Stimulated activated effector memory CD8-positive, alpha-beta T cell treated with anti-CD3 and anti-CD28 coated beads, Interleukin-12 subunit alpha, Interleukin-12 subunit beta, amount 100 ng/mL, for 72 hours (primary cell): ENCODE data around the gene EVA1C.
"Not testable (repeated sequence)": the region's sequence is repeated elsewhere in the genome, so short reads cannot be mapped to it uniquely, and the experiment has no call there.

Source experiments
- ATAC-seq: fragments of 150-1000 bp; cut with Tn5 transposase; 2 replicates; pipeline ENCODE4 v1.10.0; 2021
- DNase-seq, 2 donors: peaks; one replicate each; pipeline ENCODE4 v3.0.0; 2021 to 2022; ENCODE audit warnings: low spot score in 2 of 2
- H3K27ac Mint-ChIP-seq: one replicate; pipeline ENCODE4 v1.8.0; 2022; ENCODE audit warnings: mild to moderate bottlenecking, mixed read lengths
- H3K36me3 Mint-ChIP-seq: one replicate; pipeline ENCODE4 v1.8.0; 2022; ENCODE audit warnings: mild to moderate bottlenecking, mixed read lengths
- H3K4me1 Mint-ChIP-seq: one replicate; pipeline ENCODE4 v1.8.0; 2022; ENCODE audit warnings: mixed read lengths
- H3K4me3 Mint-ChIP-seq: one replicate; pipeline ENCODE4 v1.8.0; 2022; ENCODE audit warnings: mild to moderate bottlenecking, mixed read lengths
- H3K9me3 Mint-ChIP-seq: one replicate; pipeline ENCODE4 v1.8.0; 2022; ENCODE audit warnings: mixed read lengths

EVA1C gene

DNA sequence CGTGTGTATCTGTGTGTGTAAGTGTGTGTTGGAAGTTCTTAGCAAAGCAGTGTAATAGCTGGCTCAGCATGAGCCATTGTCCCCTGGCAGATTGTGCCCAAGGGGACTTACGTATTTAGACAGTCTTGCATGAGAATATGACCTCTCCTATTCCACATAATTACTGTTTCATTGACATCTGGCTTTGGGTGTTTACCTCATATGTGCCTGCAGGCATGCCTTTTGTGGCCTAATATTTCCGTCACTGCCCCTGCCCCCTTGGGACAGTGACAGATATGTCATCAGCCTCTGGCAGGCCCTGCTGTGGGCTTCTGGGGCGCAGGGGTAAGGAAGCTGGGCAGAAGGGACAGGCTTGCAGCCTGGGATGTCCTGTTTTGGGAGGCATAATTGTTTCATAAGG is 95.5 kb downstream of the EVA1C start:
- peaks cover 18% of the 10 kb centered on the region for H3K36me3 Mint-ChIP-seq
- H3K4me1 Mint-ChIP-seq, ATAC-seq, DNase-seq, H3K9me3 Mint-ChIP-seq, H3K4me3 Mint-ChIP-seq: not testable (repeated sequence)
- H3K27ac Mint-ChIP-seq = peak overlapping the region; percentile 8

DNA sequence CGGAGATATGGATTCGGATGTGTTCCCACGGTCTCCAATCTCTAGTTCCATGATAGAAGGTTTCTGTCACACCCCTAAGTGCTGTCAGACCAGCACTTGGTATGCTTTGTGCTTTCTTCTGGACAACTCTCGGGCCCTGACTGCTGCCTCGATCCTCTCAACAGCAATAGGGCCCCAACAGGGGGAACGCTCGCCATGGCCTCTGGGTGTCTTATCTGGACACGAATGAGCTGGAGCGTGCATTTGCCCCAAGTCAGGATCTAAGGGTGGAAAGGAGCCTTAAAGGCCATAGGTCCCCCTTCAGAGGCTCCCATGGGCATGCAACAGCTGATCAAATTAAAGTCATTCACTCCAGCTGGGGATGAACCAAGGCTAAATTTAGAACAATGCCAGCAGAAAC is 96.1 kb downstream of the EVA1C start:
- Mint-ChIP-seq H3K4me1 (peaks cover 9% of the 10 kb centered on the region), H3K27ac (peak overlapping the region; percentile 8), H3K9me3 (no peaks in the 10 kb centered on the region), H3K4me3 (no peak overlapping the region), H3K36me3 (peaks cover 18% of the 10 kb centered on the region)
- ATAC-seq (no peak), DNase-seq (no peak)

- H3K4me3 Mint-ChIP-seq, DNase-seq, ATAC-seq, H3K4me1 Mint-ChIP-seq, H3K9me3 Mint-ChIP-seq: not testable (repeated sequence)
- Mint-ChIP-seq H3K36me3 (peaks cover 16% of the 10 kb centered on the region), H3K27ac (peak overlapping the region; percentile 9)
These were observed 96.5 kb downstream of the EVA1C start for GRCh38 chr21:32508975-32509374.

- ATAC-seq = no peak
- no peak for DNase-seq
- Mint-ChIP-seq H3K9me3 (no peaks in the 10 kb centered on the region), H3K27ac (no peak overlapping the region), H3K36me3 (peaks cover 17% of the 10 kb centered on the region), H3K4me1 (peaks cover 5% of the 10 kb centered on the region), H3K4me3 (no peak overlapping the region)
These were observed 102.0 kb downstream of the EVA1C start for GRCh38 chr21:32514275-32515055.

- peaks cover 5% of the 10 kb centered on the region for H3K4me1 Mint-ChIP-seq
- peaks cover 6% of the 10 kb centered on the region for H3K36me3 Mint-ChIP-seq
- H3K27ac Mint-ChIP-seq = peak overlapping the region; percentile 82
- H3K4me3 Mint-ChIP-seq = no peak overlapping the region
- DNase-seq (no peak), ATAC-seq (peak; percentile 27)
- H3K9me3 Mint-ChIP-seq = no peaks in the 10 kb centered on the region
These were observed 103.4 kb downstream of the EVA1C start for GRCh38 chr21:32515874-32516273.

DNA sequence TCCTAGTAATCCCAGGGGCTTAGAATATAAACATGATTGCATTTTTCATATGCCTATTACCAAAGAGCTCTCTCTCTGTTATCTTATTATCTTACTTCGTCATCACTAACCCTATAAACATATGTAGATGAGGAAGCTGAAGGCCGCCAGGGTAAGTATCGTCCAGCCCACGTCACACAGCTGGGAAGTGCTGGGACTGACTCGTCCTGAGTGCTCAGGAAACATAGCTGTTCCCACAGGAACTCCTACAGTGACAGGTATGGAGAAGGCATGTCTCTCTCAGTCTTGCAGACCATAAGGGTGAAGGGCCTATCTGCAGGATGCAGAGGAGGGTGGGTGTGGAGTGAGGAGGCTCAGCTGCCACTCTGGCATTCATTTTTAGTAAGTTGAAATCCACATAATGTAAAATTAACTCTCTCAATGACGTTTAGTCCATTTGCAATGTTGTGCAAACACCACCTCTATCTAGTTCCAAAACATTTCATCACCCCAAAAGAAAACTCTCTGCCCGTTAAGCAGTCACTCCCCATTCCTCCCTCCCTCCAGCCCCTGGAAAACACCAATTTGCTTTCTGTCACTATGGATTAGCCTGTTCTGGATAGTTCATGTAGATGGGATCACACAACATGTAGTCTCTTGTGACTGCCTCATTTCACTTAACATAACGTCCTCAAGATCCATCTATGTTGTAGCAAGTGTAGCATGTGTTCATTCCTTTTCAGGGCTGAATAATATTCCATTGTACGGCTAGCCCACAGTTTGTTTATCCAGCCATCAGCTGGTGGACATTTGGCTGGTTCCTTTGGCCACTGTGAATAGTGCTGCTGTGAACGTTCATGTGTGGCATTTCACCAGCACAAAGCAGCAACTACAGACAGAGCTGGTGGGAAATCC is 104.5 kb downstream of the EVA1C start:
- ATAC-seq (no peak), DNase-seq (no peak)
- no peaks in the 10 kb centered on the region for H3K9me3 Mint-ChIP-seq
- peaks cover 6% of the 10 kb centered on the region for H3K36me3 Mint-ChIP-seq
- H3K4me3 Mint-ChIP-seq = no peak overlapping the region
- peaks cover 7% of the 10 kb centered on the region for H3K4me1 Mint-ChIP-seq
- H3K27ac Mint-ChIP-seq = no peak overlapping the region

GRCh38 chr21:32519945-32520874 is 107.7 kb downstream of the EVA1C start:
- peaks cover 11% of the 10 kb centered on the region for H3K4me1 Mint-ChIP-seq
- no peaks in the 10 kb centered on the region for H3K9me3 Mint-ChIP-seq
- DNase-seq (no peak), ATAC-seq (no peak)
- no peak overlapping the region for H3K4me3 Mint-ChIP-seq
- peaks cover 6% of the 10 kb centered on the region for H3K36me3 Mint-ChIP-seq
- peak overlapping the region; percentile 52 for H3K27ac Mint-ChIP-seq

- H3K4me3 Mint-ChIP-seq = no peak overlapping the region
- H3K27ac Mint-ChIP-seq = peak overlapping the region; percentile 52
- no peaks in the 10 kb centered on the region for H3K36me3 Mint-ChIP-seq
- H3K9me3 Mint-ChIP-seq = no peaks in the 10 kb centered on the region
- H3K4me1 Mint-ChIP-seq = peaks cover 14% of the 10 kb centered on the region
- no peak for ATAC-seq
- no peak for DNase-seq
These were observed 108.6 kb downstream of the EVA1C start for GRCh38 chr21:32520875-32521735.

DNA sequence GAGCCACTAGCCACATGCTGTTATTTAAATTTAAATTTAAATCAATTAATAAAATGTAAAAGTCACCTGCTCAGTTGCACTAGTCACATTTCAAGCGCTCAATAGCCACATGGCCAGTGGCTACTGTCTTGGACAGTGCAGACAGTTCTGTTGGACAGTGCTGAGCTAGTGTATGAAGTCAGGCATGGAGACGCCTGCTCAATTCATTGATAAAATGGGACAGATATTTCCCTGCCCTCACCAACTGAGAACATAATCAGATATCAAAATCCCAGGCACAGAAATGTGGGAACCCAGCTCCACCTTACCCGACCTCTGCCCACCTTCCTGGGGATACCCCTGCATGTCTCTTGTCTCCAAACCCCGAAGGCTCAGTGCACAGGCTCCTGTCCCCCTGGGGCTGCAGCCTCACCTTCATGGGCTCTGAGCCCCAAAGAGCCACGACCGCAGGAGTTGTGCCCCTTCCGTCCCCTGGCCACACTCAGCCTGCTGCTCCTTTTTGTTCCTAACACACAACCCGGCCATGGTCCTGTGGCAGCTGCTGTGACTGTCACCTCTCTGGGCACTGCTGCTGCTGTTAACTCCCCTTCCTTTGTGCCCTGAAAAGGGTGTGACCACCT is 109.3 kb downstream of the EVA1C start:
- DNase-seq (no peak), ATAC-seq (no peak)
- no peaks in the 10 kb centered on the region for H3K9me3 Mint-ChIP-seq
- peaks cover 12% of the 10 kb centered on the region for H3K4me1 Mint-ChIP-seq
- peak overlapping the region; percentile 74 for H3K27ac Mint-ChIP-seq
- H3K4me3 Mint-ChIP-seq = no peak overlapping the region
- H3K36me3 Mint-ChIP-seq = no peaks in the 10 kb centered on the region

- Mint-ChIP-seq H3K27ac (no peak overlapping the region), H3K4me1 (peaks cover 10% of the 10 kb centered on the region), H3K36me3 (no peaks in the 10 kb centered on the region), H3K4me3 (no peak overlapping the region), H3K9me3 (no peaks in the 10 kb centered on the region)
- ATAC-seq (no peak), DNase-seq (no peak)
These were observed 111.0 kb downstream of the EVA1C start for GRCh38 chr21:32523463-32523862.

DNA sequence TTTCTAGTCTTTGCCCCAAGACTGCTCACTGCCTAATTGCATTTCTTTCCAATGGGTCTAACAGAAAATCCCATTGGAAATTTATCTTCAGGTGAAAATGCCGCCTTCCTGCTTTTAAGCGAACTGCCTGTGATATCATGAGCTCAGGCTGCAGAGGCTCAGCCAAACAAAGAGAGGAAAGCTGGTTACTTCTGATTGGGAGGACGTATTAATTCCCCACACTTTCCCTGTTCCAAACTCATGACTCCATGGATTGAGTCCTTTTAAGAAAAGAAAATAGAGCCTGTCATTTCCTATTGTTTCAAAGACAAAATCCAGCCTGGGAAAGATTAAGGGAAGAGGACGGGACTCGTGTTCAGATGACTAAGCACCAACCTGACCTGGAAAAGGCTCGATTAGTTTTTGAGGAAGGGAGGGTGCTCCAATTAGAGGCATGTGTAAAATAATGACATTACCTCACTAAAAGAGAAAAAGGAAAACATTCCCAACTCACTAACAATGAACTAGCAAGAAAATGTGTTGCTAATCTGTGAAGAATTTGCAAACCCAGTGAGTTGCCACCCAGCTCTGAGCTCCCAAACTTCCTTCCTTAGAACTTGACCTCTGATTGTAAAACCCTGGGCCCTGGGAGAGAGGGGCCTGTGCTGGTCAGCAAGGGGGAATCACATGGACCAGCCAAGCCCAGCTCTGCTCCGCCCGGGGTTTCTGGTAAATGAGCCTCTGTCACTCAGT is 111.6 kb downstream of the EVA1C start:
- H3K27ac Mint-ChIP-seq = no peak overlapping the region
- no peaks in the 10 kb centered on the region for H3K9me3 Mint-ChIP-seq
- no peaks in the 10 kb centered on the region for H3K36me3 Mint-ChIP-seq
- no peak for DNase-seq
- H3K4me3 Mint-ChIP-seq = no peak overlapping the region
- peaks cover 13% of the 10 kb centered on the region for H3K4me1 Mint-ChIP-seq
- ATAC-seq = no peak

DNA sequence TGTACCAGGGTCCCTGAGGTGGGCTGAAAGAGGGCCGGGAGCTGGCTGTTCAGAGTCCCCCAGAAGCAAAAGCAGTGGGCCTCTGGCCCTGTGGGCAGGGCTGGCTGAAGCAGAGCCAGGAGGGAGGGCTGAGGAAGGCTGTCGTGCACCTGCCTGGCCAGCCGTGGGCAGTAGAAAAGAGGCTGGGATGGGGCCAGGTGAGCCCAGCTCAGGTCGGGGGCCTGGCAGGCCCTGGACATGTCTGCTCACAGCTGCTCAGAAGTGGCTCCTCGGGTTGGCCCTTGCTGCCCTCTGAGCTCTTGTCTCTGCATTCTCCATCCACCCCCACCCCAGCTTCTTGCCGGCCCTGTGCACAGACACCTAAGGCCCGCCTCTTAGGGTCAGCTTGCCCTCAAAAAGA is 112.8 kb downstream of the EVA1C start:
- no peaks in the 10 kb centered on the region for H3K36me3 Mint-ChIP-seq
- no peak for DNase-seq
- no peak overlapping the region for H3K4me3 Mint-ChIP-seq
- no peaks in the 10 kb centered on the region for H3K9me3 Mint-ChIP-seq
- H3K27ac Mint-ChIP-seq = no peak overlapping the region
- ATAC-seq = no peak
- peaks cover 16% of the 10 kb centered on the region for H3K4me1 Mint-ChIP-seq

DNA sequence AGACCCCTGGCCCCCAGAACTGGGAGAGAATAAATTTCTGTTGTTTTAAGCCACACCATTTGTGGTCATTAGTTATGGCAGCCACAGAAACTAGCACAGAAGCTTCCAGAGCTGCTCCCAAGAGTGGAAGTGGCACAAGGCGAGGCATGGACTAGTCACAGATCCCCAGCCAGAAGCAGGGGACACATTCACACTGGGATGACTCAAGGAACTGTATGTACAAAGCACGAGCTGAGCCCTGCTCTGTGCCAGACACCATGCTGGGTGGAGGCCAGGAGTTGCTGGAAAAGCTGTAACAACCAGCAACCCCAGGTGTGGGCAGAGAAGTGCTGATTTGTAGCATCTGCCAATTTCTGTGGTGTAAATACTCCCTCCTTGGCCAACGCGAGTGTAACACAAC is 117.2 kb downstream of the EVA1C start:
- H3K4me3 Mint-ChIP-seq = no peak overlapping the region
- ATAC-seq (no peak), DNase-seq (no peak)
- H3K9me3 Mint-ChIP-seq = no peaks in the 10 kb centered on the region
- H3K27ac Mint-ChIP-seq = peak overlapping the region; percentile 60
- peaks cover 24% of the 10 kb centered on the region for H3K4me1 Mint-ChIP-seq
- H3K36me3 Mint-ChIP-seq = no peaks in the 10 kb centered on the region
